KOPT-K1 (cell line): ENCODE results near the gene CCNG2.

Source experiments
- H3K27ac ChIP-seq: fragments of 200-600 bp; sonication (generic); 2 replicates; pipeline ENCODE4 v1.5.1; 2016; ENCODE audit warnings: antibody characterized with exemption, mild to moderate bottlenecking, low read depth, low read length; ENCODE audit not compliant: poor library complexity, severe bottlenecking
- H3K36me3 ChIP-seq: fragments of 200-600 bp; sonication (generic); 2 replicates; pipeline ENCODE4 v1.5.1; 2017; ENCODE audit warnings: antibody characterized with exemption, mild to moderate bottlenecking, low read length, moderate library complexity; ENCODE audit not compliant: insufficient read depth
- H3K9me3 ChIP-seq: fragments of 200-600 bp; sonication (generic); 2 replicates; pipeline ENCODE4 v1.5.1; 2017; ENCODE audit warnings: antibody characterized with exemption, low read length, mild to moderate bottlenecking; ENCODE audit not compliant: insufficient read depth, poor library complexity, severe bottlenecking

The CCNG2 gene

DNA sequence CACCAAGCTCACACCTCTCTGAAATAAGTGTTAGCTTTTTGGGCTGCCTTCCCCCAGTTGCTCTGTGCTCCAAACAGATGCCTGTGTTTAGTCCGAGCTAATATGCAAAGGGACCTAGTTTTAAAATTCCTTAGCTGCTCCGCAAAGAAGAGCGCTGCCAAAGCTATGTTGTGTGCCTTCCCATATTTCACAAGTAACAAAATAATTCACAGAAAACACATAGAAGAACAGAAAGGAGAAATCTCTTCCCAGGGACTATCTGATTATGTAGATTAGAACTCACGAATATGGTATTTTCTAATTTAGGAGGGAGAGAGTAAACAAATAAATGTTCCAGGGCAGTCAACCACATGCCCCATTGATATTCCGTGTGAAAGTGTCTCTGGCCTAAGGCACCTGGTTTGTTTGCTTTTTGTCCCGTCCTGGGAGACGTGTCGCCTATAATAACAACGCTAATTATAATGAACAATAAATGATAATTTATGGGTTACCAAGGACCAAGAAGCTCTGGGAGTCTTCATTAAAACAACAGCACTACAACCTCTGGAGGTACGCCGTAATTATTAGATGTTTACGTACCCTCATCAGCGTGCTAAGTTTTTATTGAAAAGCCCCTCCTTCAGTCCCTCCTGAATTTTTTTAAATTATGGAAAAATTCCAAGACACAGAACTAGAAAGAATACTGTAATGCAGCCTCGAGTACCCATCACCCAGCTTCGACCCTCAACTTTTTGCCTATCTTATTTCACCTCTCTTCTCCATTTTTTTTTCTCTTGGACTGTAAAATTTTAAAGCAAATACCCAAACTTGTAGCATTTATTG lies 1.2 kb upstream of the CCNG2 start:
- peaks cover 22% of the 10 kb centered on the region for H3K36me3 ChIP-seq
- peak overlapping the region; percentile 83 for H3K27ac ChIP-seq
- no peaks in the 10 kb centered on the region for H3K9me3 ChIP-seq

DNA sequence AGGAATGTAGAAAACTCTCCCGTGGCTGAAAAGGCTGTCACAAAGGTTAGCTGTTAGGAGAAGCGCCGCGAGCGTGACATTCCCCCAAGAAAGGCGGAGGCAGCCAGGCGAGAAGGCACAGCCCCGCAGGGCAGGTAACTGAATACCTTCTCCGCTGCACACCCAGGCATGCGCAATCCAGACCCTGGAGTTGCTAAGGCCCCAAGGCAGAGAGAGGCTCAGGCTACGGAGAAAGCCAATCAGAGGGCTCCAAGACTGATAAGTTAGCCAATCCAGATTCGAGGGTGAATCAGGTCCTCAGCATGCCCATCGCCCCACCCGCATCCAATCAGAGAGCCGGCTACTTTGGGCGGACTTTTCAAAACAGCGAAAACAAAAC lies 485 bp upstream of the CCNG2 start:
- peak overlapping the region; percentile 83 for H3K27ac ChIP-seq
- H3K9me3 ChIP-seq, result no peaks in the 10 kb centered on the region
- H3K36me3 ChIP-seq, result peaks cover 27% of the 10 kb centered on the region

DNA sequence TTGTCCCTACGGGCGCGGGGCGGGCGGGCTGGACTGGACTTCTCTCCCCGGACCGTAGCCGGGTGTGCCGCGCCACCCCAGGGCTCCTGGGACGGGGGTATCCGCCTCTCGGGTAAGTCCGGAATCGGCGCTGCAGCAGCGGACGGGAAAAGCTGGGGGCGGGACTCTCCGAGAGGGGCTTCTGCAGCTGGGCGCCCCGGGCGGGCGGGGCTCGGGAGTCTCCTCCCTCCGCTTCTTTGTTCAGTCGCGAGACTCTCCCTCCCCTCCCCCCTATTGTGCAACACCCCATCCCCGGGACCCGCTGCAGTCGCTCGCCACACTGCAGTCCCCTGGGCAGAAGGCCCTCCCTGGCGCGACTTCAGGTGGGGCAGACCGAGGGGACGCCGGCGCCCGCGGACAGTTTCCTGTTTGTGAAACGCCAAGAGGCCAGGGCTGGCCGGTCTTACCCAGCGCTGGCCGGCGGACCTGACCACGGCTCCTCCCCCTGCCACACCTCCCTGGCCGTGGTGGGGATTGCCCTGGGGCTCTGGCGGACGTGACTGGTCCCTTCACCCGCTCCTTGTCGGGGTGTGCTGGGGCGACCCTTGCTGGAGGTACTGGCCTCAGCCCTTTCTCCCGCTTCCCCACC lies 966 bp downstream of the CCNG2 start:
- peaks cover 42% of the 10 kb centered on the region for H3K36me3 ChIP-seq
- H3K9me3 ChIP-seq, result no peaks in the 10 kb centered on the region

DNA sequence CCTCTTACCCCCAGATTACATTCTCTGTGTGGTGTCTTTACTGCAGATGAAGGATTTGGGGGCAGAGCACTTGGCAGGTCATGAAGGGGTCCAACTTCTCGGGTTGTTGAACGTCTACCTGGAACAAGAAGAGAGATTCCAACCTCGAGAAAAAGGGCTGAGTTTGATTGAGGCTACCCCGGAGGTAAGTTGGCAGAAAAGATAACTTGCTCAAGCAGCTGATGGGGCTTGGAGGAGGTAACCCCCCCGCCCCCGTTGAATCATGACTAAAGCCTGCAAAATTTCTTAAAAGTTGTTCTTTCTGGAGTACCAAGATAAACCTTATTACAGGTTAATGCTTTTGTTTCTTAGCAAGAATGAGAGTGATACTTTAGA lies 1.5 kb downstream of the CCNG2 start:
- Histone ChIP-seq H3K27ac (peak overlapping the region; percentile 83), H3K9me3 (no peaks in the 10 kb centered on the region), H3K36me3 (peaks cover 47% of the 10 kb centered on the region)

More for the DNA sequence above, 966 bp downstream of the CCNG2 start:
- peak overlapping the region; percentile 83 for H3K27ac ChIP-seq

DNA sequence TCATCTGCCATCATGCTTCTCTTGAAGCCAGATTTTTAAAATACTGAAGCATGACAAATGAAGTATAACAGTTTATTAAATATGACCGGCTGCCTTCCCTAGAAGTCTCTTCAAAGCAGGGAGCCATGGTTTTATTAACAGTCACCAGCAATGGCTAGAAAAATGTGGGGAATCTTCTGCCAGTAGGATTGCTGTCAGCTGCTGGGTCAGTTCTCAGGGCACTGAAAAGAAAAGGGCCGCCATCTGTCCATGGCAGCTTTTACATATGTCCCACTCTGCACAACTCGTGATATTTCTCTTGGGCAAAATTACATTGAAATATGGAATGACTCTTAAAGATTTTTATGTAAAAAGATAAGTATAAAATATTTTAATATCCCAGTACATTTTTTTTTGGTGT lies 2.8 kb downstream of the CCNG2 start:
- H3K36me3 ChIP-seq, result peaks cover 60% of the 10 kb centered on the region
- no peak overlapping the region for H3K27ac ChIP-seq
- no peaks in the 10 kb centered on the region for H3K9me3 ChIP-seq

DNA sequence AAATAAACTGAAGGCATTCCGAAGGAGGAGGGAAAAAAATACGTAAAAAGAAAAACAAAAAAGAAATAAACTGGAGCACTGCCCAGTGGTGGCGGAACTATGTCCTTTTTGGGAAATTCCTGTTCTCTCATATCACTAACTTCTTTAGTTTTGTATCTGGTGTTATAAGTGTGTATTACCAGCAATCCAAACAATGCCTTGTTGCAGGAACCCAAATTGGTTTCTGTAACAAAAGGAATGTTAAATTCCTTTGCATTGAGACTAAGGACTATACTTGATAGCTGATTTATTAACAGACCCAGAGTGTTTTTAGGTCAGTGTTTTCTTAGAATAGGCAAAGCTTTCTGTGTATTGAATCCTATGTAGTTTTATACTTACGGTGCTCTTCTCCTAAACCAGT lies 6.6 kb downstream of the CCNG2 start:
- H3K9me3 ChIP-seq, result no peaks in the 10 kb centered on the region
- no peak overlapping the region for H3K27ac ChIP-seq
- peaks cover 94% of the 10 kb centered on the region for H3K36me3 ChIP-seq

DNA sequence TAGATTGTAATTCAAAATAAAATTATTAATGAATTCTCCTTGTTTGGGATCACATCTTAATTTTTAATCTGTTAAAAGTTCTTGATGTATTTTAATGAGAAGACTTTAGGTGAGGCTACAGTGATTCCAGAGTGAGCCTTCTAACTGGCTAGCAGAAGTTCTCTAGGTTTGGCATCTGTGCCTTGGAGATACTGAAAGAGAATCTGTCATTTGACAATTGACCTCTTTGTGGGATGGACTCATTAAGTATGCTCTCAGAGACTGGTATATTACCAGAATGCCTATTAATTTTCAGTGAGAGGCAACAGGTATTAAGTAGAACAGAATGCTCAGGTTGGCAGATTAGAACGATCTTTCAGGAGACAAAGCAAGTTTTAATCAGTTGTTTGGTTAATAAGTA lies 10.2 kb downstream of the CCNG2 start:
- H3K9me3 ChIP-seq, result no peaks in the 10 kb centered on the region
- H3K27ac ChIP-seq, result no peak overlapping the region
- peaks cover 78% of the 10 kb centered on the region for H3K36me3 ChIP-seq

DNA sequence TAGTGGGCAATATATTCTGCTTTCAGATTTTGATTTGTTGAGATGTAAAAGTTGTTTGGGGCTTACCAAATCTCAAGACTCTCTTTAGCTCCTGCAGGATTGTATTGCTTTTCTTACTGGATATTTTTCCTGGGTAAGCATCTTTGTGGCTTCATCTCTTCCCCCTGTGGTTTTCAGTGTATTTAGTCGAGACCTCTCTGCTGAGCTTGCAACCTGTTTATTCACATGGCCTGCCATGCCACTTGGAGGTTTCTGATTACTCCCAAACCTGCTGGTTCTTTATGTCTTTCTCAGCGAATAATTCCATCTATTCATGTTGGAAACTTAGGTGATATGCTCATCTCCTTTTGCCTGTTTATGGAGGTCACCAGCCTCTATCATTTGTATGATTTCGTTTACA lies 10.9 kb downstream of the CCNG2 start:
- H3K36me3 ChIP-seq, result peaks cover 71% of the 10 kb centered on the region

DNA sequence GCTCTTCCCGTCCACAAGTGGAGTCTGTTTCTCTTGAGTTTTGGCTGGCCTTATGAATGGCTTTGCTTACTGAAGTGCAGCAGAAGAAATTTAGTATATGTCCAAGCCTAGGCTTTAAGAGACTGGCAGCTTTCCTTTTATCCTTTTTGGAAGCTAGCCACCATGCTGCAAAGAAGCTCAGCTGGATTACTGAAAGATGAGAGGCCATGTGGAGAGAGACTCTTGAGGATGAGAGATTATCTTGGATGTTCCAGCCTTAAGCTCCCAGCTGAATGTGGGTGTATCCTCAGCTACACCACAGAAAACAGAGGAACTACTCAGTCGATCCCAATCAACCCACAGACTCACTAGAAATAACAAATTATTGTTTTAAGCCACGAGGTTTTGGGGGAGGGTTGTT lies 12.5 kb downstream of the CCNG2 start:
- no peak overlapping the region for H3K27ac ChIP-seq
- H3K36me3 ChIP-seq, result peaks cover 55% of the 10 kb centered on the region
- H3K9me3 ChIP-seq, result no peaks in the 10 kb centered on the region

More for the DNA sequence above, 10.9 kb downstream of the CCNG2 start:
- H3K9me3 ChIP-seq, result no peaks in the 10 kb centered on the region
- H3K27ac ChIP-seq, result no peak overlapping the region

DNA sequence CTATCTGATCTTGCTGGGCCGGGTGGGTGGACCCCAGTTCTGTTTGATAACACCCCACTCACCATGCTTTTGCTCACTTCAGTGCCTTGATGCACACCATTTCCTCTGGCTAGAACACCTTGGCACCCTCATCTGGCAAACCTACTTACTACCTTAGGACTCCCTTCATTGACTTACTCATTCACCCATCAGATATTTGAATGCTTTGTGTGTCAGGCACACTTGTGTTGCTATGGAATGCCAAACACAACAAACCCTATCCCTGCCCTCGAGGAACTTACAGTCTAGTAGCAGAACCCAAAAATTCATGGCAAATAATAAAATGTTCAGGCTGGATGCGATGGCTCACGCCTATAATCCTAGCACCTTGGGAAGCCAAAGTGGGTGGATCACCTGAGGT lies 13.9 kb downstream of the CCNG2 start:
- no peak overlapping the region for H3K27ac ChIP-seq
- H3K9me3 ChIP-seq, result no peaks in the 10 kb centered on the region
- H3K36me3 ChIP-seq, result peaks cover 41% of the 10 kb centered on the region

DNA sequence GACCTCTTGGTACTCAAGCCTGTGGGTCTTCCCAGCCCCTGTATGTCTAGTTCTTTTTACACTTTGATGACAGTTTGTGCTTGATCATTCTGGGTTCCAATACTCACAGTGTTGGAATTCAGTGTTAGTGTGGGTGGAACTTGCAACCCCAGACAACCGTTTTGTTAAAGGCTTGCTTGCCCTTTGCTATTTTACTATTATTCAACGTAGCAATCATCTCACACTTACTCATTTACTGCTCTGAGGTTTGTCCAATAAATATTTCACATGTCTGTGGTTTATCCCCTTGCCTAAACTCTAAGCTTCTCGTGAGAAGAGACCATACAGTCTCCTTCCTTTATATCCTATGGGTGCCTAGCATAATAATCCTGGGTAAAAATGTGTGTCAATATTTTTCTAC lies 15.3 kb downstream of the CCNG2 start:
- H3K27ac ChIP-seq, result no peak overlapping the region
- H3K36me3 ChIP-seq, result peaks cover 29% of the 10 kb centered on the region

DNA sequence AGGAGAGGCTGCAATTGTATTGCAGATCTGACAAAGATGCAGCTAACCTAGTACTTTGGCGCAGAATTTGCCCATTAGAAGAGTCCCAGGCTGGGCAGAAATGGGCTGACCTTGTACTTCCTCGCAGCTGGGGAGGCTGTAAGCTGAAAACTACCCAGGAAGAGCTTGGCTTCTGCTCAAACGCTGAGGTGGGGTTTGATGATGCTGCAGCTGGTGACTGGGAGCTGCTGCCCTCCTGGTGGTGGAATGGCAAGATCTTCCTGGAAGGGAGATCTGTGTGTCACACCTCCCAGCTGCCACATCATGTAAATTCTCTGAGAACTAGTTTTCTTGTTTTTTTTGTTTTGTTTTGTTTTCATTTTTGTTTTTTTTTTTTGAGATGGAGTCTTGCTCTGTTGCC lies 17.4 kb downstream of the CCNG2 start:
- H3K27ac ChIP-seq, result no peak overlapping the region
- H3K9me3 ChIP-seq, result no peaks in the 10 kb centered on the region
- peaks cover 10% of the 10 kb centered on the region for H3K36me3 ChIP-seq

More for the DNA sequence above, 15.3 kb downstream of the CCNG2 start:
- no peaks in the 10 kb centered on the region for H3K9me3 ChIP-seq

DNA sequence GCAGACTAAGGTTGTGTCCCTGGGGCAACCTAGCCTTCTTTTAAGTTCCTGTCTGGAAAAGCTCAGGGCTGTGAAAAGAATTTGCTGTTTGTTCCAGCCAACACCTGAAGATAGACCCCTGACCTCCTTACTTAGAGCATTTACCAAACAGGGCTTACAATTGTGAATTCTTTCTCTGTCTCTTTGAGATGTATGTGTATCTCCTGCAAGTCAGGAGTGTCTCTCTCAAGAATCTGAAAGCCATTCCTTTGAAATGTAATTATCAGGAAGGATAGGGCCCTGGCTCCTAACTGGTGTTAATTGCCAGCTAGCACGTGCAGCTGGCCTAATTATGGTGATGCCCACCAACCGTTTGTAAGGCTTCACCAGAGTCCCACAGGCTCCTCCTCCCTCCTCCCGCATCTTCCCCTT lies 18.2 kb downstream of the CCNG2 start:
- no peak overlapping the region for H3K27ac ChIP-seq
- no peaks in the 10 kb centered on the region for H3K9me3 ChIP-seq
- 0 out of 2 replicates have a peak, but pooled peaks cover 3% of the 10 kb centered on the region for H3K36me3 ChIP-seq

DNA sequence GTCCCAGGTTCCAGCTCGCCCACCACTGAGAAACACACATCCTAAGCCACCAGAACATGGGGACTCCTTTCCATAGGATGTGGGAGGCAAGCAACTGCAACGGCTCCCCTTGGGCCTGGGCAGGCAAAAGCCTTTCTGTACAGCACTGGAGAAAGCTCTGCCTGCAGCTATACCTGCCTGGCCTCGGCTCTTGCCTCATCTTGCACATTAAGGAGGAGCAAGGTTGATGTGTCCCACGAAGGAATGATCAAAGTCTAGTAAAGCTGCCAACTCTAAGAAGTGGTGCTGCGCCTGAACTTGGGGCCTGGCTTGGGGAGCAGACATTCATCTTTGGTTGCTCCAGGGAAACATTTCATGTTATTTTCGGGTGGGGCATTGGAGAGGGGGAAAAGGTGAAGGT lies 19.6 kb downstream of the CCNG2 start:
- no peak overlapping the region for H3K27ac ChIP-seq
- H3K9me3 ChIP-seq, result no peaks in the 10 kb centered on the region
- H3K36me3 ChIP-seq, result no peaks in the 10 kb centered on the region

DNA sequence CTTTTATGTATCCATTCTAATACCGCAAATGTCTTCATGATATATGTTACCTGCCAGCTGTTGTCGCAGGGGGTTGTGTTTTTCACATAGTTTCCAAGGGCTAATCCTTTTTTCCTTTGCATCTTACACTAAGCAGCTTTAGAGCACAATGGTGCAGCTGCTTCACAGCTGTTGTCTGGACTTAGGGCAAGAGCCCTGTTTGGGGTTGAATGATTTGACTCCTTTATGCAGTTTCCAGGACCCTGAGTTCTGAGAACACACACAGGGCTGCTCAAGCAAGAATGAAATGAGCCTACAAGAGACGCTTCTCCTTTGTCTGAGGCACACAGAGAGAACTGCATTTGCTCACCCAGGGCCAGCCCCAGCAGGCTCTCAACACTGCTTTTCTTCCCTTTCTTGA lies 20.2 kb downstream of the CCNG2 start:
- Histone ChIP-seq H3K27ac (no peak overlapping the region), H3K9me3 (no peaks in the 10 kb centered on the region), H3K36me3 (no peaks in the 10 kb centered on the region)

DNA sequence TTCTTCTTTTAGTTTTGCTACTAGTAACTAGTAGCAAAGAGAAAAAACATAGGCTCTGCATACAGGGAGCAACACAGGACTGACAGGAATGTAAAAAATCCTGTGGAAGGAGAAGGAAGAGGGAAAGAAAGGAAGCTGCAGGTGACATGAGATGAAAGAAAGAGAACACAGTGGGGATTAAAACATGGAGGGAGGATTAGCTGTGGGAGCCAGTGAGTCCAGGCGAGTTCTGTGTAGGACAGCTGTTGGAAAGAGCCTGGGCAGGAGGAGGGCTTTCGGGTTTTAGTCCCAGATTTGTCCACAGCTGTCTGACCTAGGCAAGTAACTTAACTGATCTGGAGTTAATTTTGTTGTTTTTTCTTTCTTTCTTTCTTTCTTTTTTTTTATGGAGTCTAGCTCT lies 21.6 kb downstream of the CCNG2 start:
- Histone ChIP-seq H3K27ac (no peak overlapping the region), H3K36me3 (no peaks in the 10 kb centered on the region), H3K9me3 (no peaks in the 10 kb centered on the region)
